ENCODE data around the gene BCLAF1.
A peak's percentile ranks its signal among the peaks of the same experiment; 100 is the strongest.

BCLAF1 gene

DNA sequence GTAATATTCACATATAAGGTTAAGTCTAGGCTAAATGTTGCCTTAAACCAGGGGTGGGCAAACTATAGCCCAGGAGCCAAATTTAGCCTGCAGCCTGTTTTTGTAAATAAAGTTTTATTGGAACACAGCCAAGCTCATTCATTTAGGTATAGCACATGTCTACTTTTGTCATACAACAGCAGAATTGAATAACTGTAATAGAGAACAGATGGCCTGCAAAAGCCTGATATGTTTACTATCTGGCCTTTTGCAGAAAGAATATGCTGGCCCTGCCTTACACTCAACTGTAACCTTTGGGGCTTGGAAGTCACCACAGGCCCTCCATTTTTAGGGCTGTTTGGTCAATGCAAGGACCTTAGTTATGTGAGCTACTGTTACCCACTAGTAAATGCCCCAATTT, 17.7 kb upstream of the BCLAF1 start:
- Histone ChIP-seq H3K36me3 (replicated peaks) (no peaks in the 10 kb centered on the region), H3K4me3 (ENCODE audit: low read depth, low read length) (no peak overlapping the region), H3K27ac (no peak overlapping the region), H3K27me3 (replicated peaks) (no peaks in the 10 kb centered on the region)
- TF ChIP-seq, protein P1, sequence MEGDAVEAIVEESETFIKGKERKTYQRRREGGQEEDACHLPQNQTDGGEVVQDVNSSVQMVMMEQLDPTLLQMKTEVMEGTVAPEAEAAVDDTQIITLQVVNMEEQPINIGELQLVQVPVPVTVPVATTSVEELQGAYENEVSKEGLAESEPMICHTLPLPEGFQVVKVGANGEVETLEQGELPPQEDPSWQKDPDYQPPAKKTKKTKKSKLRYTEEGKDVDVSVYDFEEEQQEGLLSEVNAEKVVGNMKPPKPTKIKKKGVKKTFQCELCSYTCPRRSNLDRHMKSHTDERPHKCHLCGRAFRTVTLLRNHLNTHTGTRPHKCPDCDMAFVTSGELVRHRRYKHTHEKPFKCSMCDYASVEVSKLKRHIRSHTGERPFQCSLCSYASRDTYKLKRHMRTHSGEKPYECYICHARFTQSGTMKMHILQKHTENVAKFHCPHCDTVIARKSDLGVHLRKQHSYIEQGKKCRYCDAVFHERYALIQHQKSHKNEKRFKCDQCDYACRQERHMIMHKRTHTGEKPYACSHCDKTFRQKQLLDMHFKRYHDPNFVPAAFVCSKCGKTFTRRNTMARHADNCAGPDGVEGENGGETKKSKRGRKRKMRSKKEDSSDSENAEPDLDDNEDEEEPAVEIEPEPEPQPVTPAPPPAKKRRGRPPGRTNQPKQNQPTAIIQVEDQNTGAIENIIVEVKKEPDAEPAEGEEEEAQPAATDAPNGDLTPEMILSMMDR (IDR thresholded peaks at IDR 0.05; ENCODE audit: low read depth, low read length, missing control alignments) = no peak
- in situ Hi-C loops (cut with HindIII; ENCODE audit: low pct_ligation_motif_present, low sequenced_read_pairs) = no loop called here
- DNase-seq = no peak

DNA sequence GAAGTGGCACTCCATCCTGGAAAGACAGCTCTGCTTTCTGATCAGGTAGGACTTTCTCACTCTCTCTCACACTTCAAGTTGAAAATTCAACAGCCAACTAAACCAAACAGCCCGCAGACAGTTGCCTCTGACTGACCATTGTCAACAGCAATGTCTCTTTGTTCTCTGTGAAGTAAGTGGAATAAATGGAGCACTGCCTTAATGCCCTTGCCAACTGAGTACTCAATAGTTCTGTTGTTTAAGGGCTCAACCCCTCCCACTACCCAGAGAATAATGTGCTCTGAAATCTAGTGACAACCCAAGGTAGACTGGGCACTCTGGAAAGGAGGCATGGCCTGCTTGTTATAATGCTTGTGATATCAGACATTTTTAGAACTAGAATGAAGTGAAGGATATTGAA, 16.8 kb upstream of the BCLAF1 start:
- Histone ChIP-seq H3K36me3 (replicated peaks) (no peaks in the 10 kb centered on the region), H3K27ac (no peak overlapping the region), H3K27me3 (replicated peaks) (no peaks in the 10 kb centered on the region), H3K4me3 (ENCODE audit: low read depth, low read length) (no peak overlapping the region)
- in situ Hi-C loops (cut with HindIII; ENCODE audit: low pct_ligation_motif_present, low sequenced_read_pairs) = no loop called here
- TF ChIP-seq, protein P1 (IDR thresholded peaks at IDR 0.05; ENCODE audit: low read depth, low read length, missing control alignments) = no peak
- no peak for DNase-seq

DNA sequence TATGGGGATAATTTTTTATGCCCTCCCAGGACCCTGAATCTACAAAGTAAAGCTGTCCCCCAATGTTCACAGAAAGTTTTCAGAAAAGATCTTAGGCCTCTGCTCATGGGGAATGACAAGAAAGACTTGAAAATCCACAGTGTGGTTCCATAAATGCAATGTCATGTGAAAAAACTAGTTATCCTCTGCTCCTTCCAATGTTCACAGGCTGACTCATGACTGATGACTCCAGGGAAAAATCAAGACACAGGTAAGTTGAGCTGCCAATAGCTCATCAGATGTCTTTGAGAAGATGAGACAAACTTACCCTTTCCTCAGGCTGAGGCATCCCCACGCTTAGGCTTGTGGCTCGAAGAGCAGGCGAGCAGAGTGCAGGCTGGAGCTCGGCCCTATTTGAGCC, 14.8 kb upstream of the BCLAF1 start:
- no peak for DNase-seq
- Histone ChIP-seq H3K27me3 (replicated peaks) (no peaks in the 10 kb centered on the region), H3K4me3 (ENCODE audit: low read depth, low read length) (no peak overlapping the region), H3K27ac (no peak overlapping the region), H3K36me3 (replicated peaks) (no peaks in the 10 kb centered on the region)
- TF ChIP-seq, protein P1 (IDR thresholded peaks at IDR 0.05; ENCODE audit: low read depth, low read length, missing control alignments) = no peak
- in situ Hi-C loops (cut with HindIII; ENCODE audit: low pct_ligation_motif_present, low sequenced_read_pairs) = no loop called here

DNA sequence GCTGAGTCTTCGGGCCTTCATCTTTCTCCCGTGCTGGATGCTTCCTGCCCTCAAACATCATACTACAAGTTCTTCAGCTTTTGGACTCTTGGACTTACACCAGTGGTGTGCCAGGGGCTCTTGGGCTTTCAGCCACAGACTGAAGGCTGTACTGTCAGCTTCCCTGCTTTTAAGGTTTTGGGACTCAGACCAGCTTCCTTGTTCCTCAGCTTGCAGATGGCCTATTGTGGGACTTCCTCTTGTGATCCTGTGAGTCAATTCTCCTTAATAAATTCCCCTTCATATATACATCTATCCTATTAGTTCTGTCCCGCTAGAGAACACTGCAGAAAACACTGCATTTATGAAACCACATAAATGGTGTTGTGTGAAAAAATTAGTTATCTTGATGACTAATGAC, 13.9 kb upstream of the BCLAF1 start:
- in situ Hi-C loops (cut with HindIII; ENCODE audit: low pct_ligation_motif_present, low sequenced_read_pairs) = no loop called here
- TF ChIP-seq, protein P1 (IDR thresholded peaks at IDR 0.05; ENCODE audit: low read depth, low read length, missing control alignments) = no peak
- DNase-seq = no peak

DNA sequence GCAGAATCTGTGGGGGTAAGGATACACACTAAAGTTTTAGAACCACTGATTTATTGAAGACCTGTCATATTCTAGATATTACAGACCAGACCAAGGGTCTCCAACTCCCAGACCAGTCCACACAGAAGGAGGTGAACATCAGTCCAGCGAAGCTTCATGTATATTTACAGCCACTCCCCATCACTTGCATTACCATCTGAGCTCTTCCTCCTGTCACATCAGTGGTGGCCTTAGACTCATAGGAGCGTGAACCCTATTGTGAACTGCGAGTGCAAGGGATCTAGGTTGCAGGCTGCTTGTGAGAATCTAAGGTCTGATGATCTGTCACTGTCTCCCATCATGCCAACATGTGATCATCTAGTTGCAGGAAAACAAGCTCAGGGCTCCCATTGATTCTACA, 5.0 kb upstream of the BCLAF1 start:
- Histone ChIP-seq H3K27ac (no peak overlapping the region), H3K36me3 (replicated peaks) (no peaks in the 10 kb centered on the region), H3K27me3 (replicated peaks) (no peaks in the 10 kb centered on the region), H3K4me3 (ENCODE audit: low read depth, low read length) (no peak overlapping the region)
- no peak for DNase-seq
- in situ Hi-C loops (cut with HindIII; ENCODE audit: low pct_ligation_motif_present, low sequenced_read_pairs) = no loop called here
- TF ChIP-seq, protein P1 (IDR thresholded peaks at IDR 0.05; ENCODE audit: low read depth, low read length, missing control alignments) = no peak

More for the DNA sequence above, 13.9 kb upstream of the BCLAF1 start:
- no peaks in the 10 kb centered on the region for H3K27me3 ChIP-seq (replicated peaks)
- no peak overlapping the region for H3K27ac ChIP-seq
- no peaks in the 10 kb centered on the region for H3K36me3 ChIP-seq (replicated peaks)
- H3K4me3 ChIP-seq (ENCODE audit: low read depth, low read length) = no peak overlapping the region

DNA sequence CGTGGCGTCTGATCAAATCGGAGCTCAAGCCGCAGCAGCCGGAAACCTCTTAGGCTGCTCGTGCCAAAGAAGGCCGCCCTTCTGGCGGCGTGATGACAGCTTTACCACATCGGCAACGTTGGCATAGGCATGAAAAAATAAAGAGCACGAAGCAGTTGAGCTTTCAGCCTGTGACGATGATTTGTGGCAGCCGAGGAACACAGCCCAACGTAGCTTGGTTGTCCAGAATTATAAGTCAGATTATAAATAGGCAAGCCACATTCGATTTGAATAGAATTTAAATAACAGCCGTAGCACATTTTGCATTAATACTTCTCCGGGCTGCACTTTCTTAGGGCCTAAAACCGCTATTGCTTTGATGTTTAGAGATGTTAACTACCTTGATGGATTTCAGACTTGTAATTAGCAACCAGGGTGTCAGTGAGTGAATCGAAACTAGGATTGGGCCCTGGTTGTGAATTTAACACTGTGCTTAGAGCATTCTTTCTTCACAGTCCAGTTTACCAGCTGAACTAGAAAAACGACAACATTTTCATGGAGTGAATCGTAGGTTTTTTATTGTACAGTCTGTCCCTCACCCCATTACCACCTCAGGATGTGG, 864 bp upstream of the BCLAF1 start:
- TF ChIP-seq, protein P1 (IDR thresholded peaks at IDR 0.05; ENCODE audit: low read depth, low read length, missing control alignments) = no peak
- Histone ChIP-seq H3K27ac (peak overlapping the region; percentile 97), H3K27me3 (replicated peaks) (no peaks in the 10 kb centered on the region), H3K4me3 (ENCODE audit: low read depth, low read length) (peak overlapping the region; percentile 100), H3K36me3 (replicated peaks) (peaks cover 2% of the 10 kb centered on the region)
- DNase-seq = peak; percentile 72
- in situ Hi-C loops (cut with HindIII; ENCODE audit: low pct_ligation_motif_present, low sequenced_read_pairs) = no loop called here
